RWPE2 (cell line): ENCODE results near the gene MTPN.

Experiments used
- ATAC-seq: fragments of 200-7000 bp; cut with Tn5 transposase; 3 replicates; pipeline ENCODE4 v1.9.1; 2021; ENCODE audit warnings: low read depth
- DNase-seq: peaks from one replicate; pipeline ENCODE4 v3.0.0-alpha.2; 2020; ENCODE audit warnings: low spot score
- H3K27ac ChIP-seq: fragments of 450-650 bp; 2 replicates; pipeline ENCODE4 v1.5.1; 2017; ENCODE audit warnings: mild to moderate bottlenecking; ENCODE audit not compliant: poor library complexity, severe bottlenecking
- H3K27me3 ChIP-seq: fragments of 250-450 bp; sonication (Bioruptor Pico); 2 replicates; pipeline ENCODE4 v1.5.1; 2021; ENCODE audit warnings: mild to moderate bottlenecking, moderate library complexity; ENCODE audit not compliant: insufficient read depth, poor library complexity, severe bottlenecking
- H3K36me3 ChIP-seq: fragments of 250-450 bp; sonication (Bioruptor Pico); 2 replicates; pipeline ENCODE4 v1.5.1; 2020; ENCODE audit warnings: low read depth, mild to moderate bottlenecking, moderate library complexity
- H3K4me1 ChIP-seq: fragments of 250-450 bp; sonication (Bioruptor Pico); 2 replicates; pipeline ENCODE4 v1.5.1; 2021; ENCODE audit warnings: mild to moderate bottlenecking, moderate library complexity; ENCODE audit not compliant: insufficient read depth, poor library complexity, severe bottlenecking
- H3K4me3 ChIP-seq: fragments of 250-450 bp; sonication (Bioruptor Pico); 2 replicates; pipeline ENCODE4 v1.5.1; 2021; ENCODE audit warnings: mild to moderate bottlenecking, moderate library complexity; ENCODE audit not compliant: severe bottlenecking
- H3K9me3 ChIP-seq: fragments of 250-450 bp; sonication (Bioruptor Pico); 2 replicates; pipeline ENCODE4 v1.5.1; 2021; ENCODE audit warnings: mild to moderate bottlenecking, moderate library complexity; ENCODE audit not compliant: severe bottlenecking
- TF ChIP-seq, protein P1 (sequence below): fragments of 450-650 bp; IDR thresholded peaks from one replicate; pipeline ENCODE4 v1.5.1; 2017; ENCODE audit warnings: mild to moderate bottlenecking, moderate library complexity; ENCODE audit not compliant: poor library complexity, severe bottlenecking

The MTPN gene, protein sequence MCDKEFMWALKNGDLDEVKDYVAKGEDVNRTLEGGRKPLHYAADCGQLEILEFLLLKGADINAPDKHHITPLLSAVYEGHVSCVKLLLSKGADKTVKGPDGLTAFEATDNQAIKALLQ

DNA sequence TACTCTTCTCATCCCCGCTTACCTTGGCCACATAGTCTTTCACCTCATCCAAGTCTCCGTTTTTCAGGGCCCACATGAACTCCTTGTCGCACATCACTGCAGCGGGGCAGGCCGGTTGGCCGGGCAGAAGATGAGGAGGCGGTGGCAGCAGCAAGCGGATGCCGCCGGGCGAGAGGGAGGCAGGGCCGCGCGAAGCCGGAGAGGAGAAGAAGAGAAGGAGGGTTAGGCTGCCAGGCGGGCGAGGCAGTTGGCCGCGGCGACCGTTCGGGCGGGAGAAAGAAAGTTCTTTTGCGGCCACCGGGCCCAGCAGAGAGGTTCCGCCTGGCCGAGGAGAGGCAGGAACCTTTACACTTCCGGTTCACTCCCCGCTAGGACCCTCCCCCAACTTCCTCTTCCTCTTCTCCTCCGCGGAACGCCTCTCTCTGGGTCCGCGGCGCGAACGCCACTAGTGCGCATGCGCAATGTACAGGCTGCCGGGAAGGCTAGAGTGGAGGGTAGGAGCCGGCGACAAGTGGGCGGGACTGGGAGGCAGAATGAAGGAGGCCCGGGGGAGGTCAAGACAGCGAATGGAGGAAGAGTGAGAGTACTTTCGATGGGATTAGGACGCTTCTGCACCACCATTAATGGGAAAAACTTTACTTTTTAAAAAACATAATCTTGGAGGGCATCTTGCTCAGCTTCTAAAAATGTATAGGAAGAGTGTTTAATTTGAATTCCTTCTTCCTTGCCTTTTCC, at the start of gene MTPN:
Gene MTPN (minus strand): TSS at position 353 of the 735 bp plus-strand sequence. CDS start 259 bp downstream, at position 94.
- ATAC-seq: peak; percentile 96
- Histone ChIP-seq H3K9me3 (no peaks in the 10 kb centered on the region), H3K27me3 (no peaks in the 10 kb centered on the region), H3K36me3 (peaks cover 28% of the 10 kb centered on the region), H3K4me3 (peak within 1 kb of the TSS; percentile 87), H3K4me1 (peaks cover 25% of the 10 kb centered on the region), H3K27ac (peak within 1 kb of the TSS; percentile 72)
- TF ChIP-seq, protein P1, sequence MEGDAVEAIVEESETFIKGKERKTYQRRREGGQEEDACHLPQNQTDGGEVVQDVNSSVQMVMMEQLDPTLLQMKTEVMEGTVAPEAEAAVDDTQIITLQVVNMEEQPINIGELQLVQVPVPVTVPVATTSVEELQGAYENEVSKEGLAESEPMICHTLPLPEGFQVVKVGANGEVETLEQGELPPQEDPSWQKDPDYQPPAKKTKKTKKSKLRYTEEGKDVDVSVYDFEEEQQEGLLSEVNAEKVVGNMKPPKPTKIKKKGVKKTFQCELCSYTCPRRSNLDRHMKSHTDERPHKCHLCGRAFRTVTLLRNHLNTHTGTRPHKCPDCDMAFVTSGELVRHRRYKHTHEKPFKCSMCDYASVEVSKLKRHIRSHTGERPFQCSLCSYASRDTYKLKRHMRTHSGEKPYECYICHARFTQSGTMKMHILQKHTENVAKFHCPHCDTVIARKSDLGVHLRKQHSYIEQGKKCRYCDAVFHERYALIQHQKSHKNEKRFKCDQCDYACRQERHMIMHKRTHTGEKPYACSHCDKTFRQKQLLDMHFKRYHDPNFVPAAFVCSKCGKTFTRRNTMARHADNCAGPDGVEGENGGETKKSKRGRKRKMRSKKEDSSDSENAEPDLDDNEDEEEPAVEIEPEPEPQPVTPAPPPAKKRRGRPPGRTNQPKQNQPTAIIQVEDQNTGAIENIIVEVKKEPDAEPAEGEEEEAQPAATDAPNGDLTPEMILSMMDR: no peak
- peak; percentile 95 for DNase-seq

DNA sequence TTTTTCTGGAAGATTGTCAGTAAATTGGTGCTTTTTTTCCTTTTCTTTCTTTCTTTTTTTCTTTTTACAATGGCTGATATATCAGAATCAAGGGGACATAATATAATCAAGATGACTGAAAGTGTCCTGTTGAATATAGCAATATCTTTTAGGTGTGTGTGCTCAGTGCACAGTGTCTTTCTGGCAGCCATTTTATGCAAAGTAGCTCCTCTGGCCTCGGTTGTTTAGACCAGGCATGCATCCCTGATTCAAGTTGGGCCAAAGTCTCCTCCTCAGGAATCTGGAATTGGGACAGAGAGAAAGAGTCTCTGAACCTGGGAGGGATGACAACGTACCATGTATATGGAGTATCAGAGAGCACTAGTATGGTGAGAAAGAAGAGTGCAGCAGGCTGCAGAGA, 49.0 kb upstream of the MTPN start:
- Histone ChIP-seq H3K4me3 (no peak overlapping the region), H3K27ac (no peak overlapping the region), H3K27me3 (no peaks in the 10 kb centered on the region), H3K36me3 (no peaks in the 10 kb centered on the region), H3K4me1 (peaks cover 23% of the 10 kb centered on the region), H3K9me3 (no peaks in the 10 kb centered on the region)
- TF ChIP-seq, protein P1: no peak
- no peak for DNase-seq
- ATAC-seq: no peak

DNA sequence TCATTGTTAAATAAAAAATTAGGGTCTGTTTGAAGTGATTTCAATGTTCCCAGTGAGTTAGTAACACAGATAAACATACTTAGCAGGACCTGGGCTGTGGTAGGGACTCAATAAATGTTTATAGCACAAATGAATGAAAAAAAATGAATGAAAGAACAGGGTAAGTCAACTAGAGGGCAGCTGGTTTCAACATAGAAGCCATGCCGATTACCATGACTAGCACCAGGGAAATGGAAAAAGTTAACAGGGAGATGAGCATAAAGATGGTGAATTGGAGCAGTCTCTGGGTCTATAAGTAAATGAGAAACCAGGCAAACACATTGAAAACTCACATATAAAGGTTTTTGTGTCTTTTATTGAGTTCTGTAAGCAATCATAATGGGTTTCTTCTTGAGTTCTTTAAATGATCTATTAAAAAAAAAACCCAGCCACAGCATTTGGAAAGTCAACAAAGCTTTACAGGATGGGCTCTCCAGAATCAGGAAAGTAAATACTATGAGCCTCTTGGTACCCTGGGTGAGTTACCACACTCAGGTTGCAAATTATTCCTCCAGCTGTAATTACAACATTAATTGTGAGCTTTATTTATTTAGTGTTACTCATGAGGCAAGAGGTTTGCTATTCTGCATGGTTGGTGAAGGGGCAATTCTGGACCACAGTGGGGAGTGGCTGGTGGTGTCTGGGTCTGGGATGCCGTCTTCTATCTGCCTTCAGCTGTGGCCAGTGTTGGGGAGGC, 46.1 kb upstream of the MTPN start:
- ATAC-seq (peak; percentile 27; the same call in 1 of the 3 replicates), DNase-seq (no peak)
- Histone ChIP-seq H3K27ac (no peak overlapping the region), H3K36me3 (no peaks in the 10 kb centered on the region), H3K27me3 (no peaks in the 10 kb centered on the region), H3K9me3 (no peaks in the 10 kb centered on the region), H3K4me1 (peaks cover 16% of the 10 kb centered on the region), H3K4me3 (no peak overlapping the region)
- TF ChIP-seq, protein P1: no peak

DNA sequence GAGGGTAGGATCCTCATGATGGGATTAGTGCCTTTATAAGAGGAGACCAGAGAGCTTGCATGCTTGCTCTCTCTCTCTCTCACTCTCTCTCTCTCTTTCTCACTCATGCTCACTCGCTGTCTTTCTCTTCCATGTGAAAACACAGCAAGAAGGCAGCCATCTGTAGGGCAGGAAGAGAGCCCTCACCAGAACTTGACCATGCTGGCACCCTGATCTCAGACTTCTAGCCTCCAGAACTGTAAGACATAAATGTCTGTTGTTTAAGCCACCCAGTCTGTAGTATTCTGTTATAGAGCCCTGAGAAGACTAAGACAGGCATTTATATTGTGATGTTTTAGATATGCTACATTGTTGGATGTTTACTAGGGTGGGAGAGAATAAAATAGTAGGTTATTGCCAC, 43.4 kb upstream of the MTPN start:
- Histone ChIP-seq H3K9me3 (no peaks in the 10 kb centered on the region), H3K4me3 (no peak overlapping the region), H3K27ac (no peak overlapping the region), H3K4me1 (no peaks in the 10 kb centered on the region), H3K27me3 (no peaks in the 10 kb centered on the region), H3K36me3 (no peaks in the 10 kb centered on the region)
- TF ChIP-seq, protein P1: no peak
- DNase-seq (no peak), ATAC-seq (no peak)
